GM13976 (cell line): ENCODE results near the gene FBXW11.
"Not testable (repeated sequence)": the region's sequence is repeated elsewhere in the genome, so short reads cannot be mapped to it uniquely, and the experiment has no call there.

Experiments
- DNase-seq: peaks from one replicate; pipeline ENCODE4 v3.0.0; 2012; ENCODE audit warnings: low spot score
- in situ Hi-C: fragments of 300-500 bp; cut with MboI; formaldehyde crosslinking; loops from one replicate; pipeline ENCODE4 v1.12.0; 2022; ENCODE audit warnings: low sequenced_read_pairs, mixed read lengths, inconsistent platforms; ENCODE audit not compliant: unreplicated experiment
- TF ChIP-seq, protein P1 (sequence below): IDR thresholded peaks from 2 replicates; pipeline ENCODE4 v1.5.1; 2012; ENCODE audit warnings: borderline replicate concordance, mild to moderate bottlenecking; ENCODE audit not compliant: insufficient read depth; ENCODE audit errors: extremely low read depth, missing control alignments, control extremely low read depth

Gene FBXW11

GRCh38 chr5:171979606-171980005 is 26.8 kb downstream of the FBXW11 start:
- TF ChIP-seq, protein P1, sequence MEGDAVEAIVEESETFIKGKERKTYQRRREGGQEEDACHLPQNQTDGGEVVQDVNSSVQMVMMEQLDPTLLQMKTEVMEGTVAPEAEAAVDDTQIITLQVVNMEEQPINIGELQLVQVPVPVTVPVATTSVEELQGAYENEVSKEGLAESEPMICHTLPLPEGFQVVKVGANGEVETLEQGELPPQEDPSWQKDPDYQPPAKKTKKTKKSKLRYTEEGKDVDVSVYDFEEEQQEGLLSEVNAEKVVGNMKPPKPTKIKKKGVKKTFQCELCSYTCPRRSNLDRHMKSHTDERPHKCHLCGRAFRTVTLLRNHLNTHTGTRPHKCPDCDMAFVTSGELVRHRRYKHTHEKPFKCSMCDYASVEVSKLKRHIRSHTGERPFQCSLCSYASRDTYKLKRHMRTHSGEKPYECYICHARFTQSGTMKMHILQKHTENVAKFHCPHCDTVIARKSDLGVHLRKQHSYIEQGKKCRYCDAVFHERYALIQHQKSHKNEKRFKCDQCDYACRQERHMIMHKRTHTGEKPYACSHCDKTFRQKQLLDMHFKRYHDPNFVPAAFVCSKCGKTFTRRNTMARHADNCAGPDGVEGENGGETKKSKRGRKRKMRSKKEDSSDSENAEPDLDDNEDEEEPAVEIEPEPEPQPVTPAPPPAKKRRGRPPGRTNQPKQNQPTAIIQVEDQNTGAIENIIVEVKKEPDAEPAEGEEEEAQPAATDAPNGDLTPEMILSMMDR, result no peak
- DNase-seq, result no peak
- in situ Hi-C loops, result no loop called here

- no peak for DNase-seq
- TF ChIP-seq, protein P1, result no peak
- in situ Hi-C loops, result no loop called here
Measured at GRCh38 chr5:171978519-171978918, 27.9 kb downstream of the FBXW11 start.

GRCh38 chr5:171978016-171978415 is 28.4 kb downstream of the FBXW11 start:
- TF ChIP-seq, protein P1, result no peak
- in situ Hi-C loops, result no loop called here
- no peak for DNase-seq

DNA sequence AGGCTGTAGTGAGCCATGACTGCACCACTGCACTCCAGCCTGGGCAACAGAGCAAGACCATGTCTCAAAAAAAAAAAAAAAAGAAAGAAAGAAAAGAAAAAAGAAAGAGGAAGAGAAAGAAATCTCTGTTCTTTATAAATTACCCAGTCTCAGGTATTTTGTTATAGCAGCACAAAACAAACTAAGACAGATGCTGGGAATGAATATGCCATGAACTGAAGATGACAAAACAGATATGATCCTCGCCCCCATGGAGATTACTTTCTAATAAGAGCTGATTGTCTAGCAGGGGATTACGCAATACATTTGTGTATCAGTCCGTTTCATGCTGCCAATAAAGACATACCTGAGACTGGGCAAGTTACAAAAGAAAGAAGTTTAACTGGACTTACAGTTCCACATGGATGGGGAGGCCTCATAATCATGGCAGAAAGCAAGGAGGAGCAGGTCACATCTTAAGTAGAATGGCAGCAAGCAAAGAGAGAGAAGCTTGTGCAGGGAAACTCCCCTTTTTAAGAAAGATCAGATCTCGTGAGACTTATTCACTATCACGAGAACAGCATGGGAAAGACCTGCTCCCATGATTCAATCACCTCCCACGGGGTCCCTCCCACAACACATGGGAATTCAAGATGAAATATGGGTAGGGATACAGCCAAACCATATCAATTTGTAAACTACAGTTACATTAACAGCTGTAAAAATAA is 29.0 kb downstream of the FBXW11 start:
- in situ Hi-C loops, DNase-seq: not testable (repeated sequence)

- TF ChIP-seq, protein P1, result no peak
- DNase-seq, result no peak
- in situ Hi-C loops, result no loop called here
Measured at GRCh38 chr5:171975877-171976667, 30.4 kb downstream of the FBXW11 start.

- no peak for DNase-seq
- TF ChIP-seq, protein P1, result no peak
Measured at GRCh38 chr5:171975262-171975876, 31.1 kb downstream of the FBXW11 start.

GRCh38 chr5:171970826-171971225 is 35.6 kb downstream of the FBXW11 start:
- in situ Hi-C loops, result no loop called here
- TF ChIP-seq, protein P1, result no peak
- no peak for DNase-seq

More at GRCh38 chr5:171975262-171975876, 31.1 kb downstream of the FBXW11 start:
- in situ Hi-C loops, result no loop called here
